Lung (tissue), 12 donors: ENCODE data around the gene ZBTB44. TPM values are rescaled to one million over a fixed set of nuclear protein-coding genes. Genes with fewer than 3 reads are reported as not detected.
"Not testable (repeated sequence)": the region's sequence is repeated elsewhere in the genome, so short reads cannot be mapped to it uniquely, and the experiment has no call there.

Source experiments
- ATAC-seq: fragments of 200-7000 bp; cut with Tn5 transposase; one replicate; pipeline ENCODE4 v1.9.1; 2020; ENCODE audit warnings: moderate number of reproducible peaks; ENCODE audit not compliant: insufficient read depth, low FRiP score
- DNase-seq, 3 donors: peaks; one replicate each; pipeline ENCODE4 v3.0.0-alpha.2; 2013 to 2017
- H3K27ac ChIP-seq, 2 donors: one replicate each; pipeline ENCODE4 v1.5.1; 2013; ENCODE audit warnings: mild to moderate bottlenecking in 2 of 2, moderate library complexity in 2 of 2, control low read depth in 1 of 2, inconsistent platforms in 1 of 2, low read depth in 1 of 2, low read length in 1 of 2
- H3K27me3 ChIP-seq, 3 donors: one replicate each; pipeline ENCODE4 v1.5.1; 2013; ENCODE audit warnings: low read length in 2 of 3; ENCODE audit not compliant: control insufficient read depth in 3 of 3, insufficient read depth in 3 of 3
- H3K36me3 ChIP-seq, 4 donors: one replicate each; pipeline ENCODE4 v1.5.1; 2013; ENCODE audit warnings: low read length in 4 of 4, mild to moderate bottlenecking in 1 of 4, moderate library complexity in 1 of 4; ENCODE audit not compliant: control insufficient read depth in 4 of 4, insufficient read depth in 4 of 4
- H3K4me1 ChIP-seq, 5 donors: one replicate each; pipeline ENCODE4 v1.5.1; 2013; ENCODE audit warnings: low read length in 5 of 5, mild to moderate bottlenecking in 2 of 5, moderate library complexity in 1 of 5; ENCODE audit not compliant: control insufficient read depth in 5 of 5, insufficient read depth in 5 of 5
- H3K4me3 ChIP-seq: one replicate; pipeline ENCODE4 v1.5.1; 2013; ENCODE audit warnings: mild to moderate bottlenecking, control low read depth, moderate library complexity
- H3K9ac ChIP-seq, 2 donors: one replicate each; pipeline ENCODE4 v1.5.1; 2013; ENCODE audit warnings: low read length in 2 of 2, control low read depth in 1 of 2; ENCODE audit not compliant: insufficient read depth in 1 of 2
- H3K9me3 ChIP-seq, 4 donors: one replicate each; pipeline ENCODE4 v1.5.1; 2013; ENCODE audit warnings: low read length in 3 of 4, mild to moderate bottlenecking in 1 of 4, moderate library complexity in 1 of 4; ENCODE audit not compliant: control insufficient read depth in 4 of 4, insufficient read depth in 3 of 4
- CTCF ChIP-seq: IDR thresholded peaks from 2 replicates; pipeline ENCODE4 v1.5.1; 2012; ENCODE audit warnings: mild to moderate bottlenecking; ENCODE audit errors: control extremely low read depth, extremely low read depth
- WGBS, 2 donors: extraction: QIAGEN DNeasy Blood & Tissue Kit; methylation state at CpG; one replicate each; pipeline ENCODE4 v1.1.7; 2013; 5-methylcytosine and 5-hydroxymethylcytosine counted together
- polyA plus RNA-seq, 2 donors: library from polyadenylated mRNA; stranded (reverse); fragments of 200-250 nt; gene quantifications; one replicate each; pipeline ENCODE4 v1.2.1, GENCODE V29; 2013
- total RNA-seq, 2 donors: library from RNA; depleted of rRNA in 1 of 2; stranded (reverse); fragments of >200 nt in 1 of 2; gene quantifications; one replicate each; pipeline ENCODE4 v1.2.1, GENCODE V29; 2014 to 2021
- donor health status: control.
- donor health status: control.
- donor health status: Bipolar disorder and iron deficiency.
- donor health status: healthy.
- donor health status: DM: yes; HTN: yes; CAD: no.

The ZBTB44 gene
- total and polyA plus RNA-seq, 4 donors, result 8.6 to 72.7 (median 20.8) TPM

DNA sequence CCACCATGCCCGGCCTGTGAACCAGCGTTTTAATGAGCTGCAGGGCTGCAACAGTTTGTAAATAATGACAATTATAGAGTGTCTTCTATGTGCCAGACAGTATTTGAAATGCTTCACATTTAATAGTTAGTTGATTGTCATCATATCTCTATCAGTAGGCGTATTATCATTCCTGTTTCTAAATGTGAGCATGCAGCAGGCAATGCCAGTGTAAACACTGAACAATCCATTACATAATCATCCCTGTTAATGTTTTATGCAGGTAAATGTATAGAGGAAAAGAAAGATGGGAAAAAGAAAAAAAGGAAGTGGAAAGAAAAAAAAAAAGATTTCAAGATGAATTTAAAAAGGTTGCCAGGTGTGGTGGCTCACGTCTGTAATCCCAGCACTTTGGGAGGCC is 52.3 kb downstream of the ZBTB44 start:
- peaks cover 5 to 20% (median 6%) of the 10 kb centered on the region in 4 donors for H3K36me3 ChIP-seq
- WGBS, 2 donors, result 83 to 87% methylated on average over 4 of the region's 4 CpGs
- DNase-seq (no peak), ATAC-seq (no peak)
- peaks cover 0 to 3% (median 0%) of the 10 kb centered on the region in 4 donors for H3K9me3 ChIP-seq
- H3K27me3 ChIP-seq, result no peaks in the 10 kb centered on the region
- peaks cover 0 to 14% (median 0%) of the 10 kb centered on the region in 5 donors for H3K4me1 ChIP-seq
- H3K9ac ChIP-seq, result no peak overlapping the region
- TF ChIP-seq CTCF, result no peak
- no peak overlapping the region for H3K4me3 ChIP-seq
- H3K27ac ChIP-seq, result no peak overlapping the region

GRCh38 chr11:130261571-130261970 is 53.1 kb downstream of the ZBTB44 start:
- Histone ChIP-seq H3K4me3 (no peak overlapping the region), H3K4me1 (peaks cover 0 to 14% (median 0%) of the 10 kb centered on the region in 5 donors), H3K27me3 (no peaks in the 10 kb centered on the region), H3K36me3 (peaks cover 5 to 16% (median 6%) of the 10 kb centered on the region in 4 donors), H3K9me3 (peaks cover 0 to 3% (median 0%) of the 10 kb centered on the region in 4 donors), H3K9ac (no peak overlapping the region), H3K27ac (no peak overlapping the region)
- ATAC-seq (no peak), DNase-seq (no peak)
- 88% methylated on average over 5 of the region's 5 CpGs for WGBS, 2 donors
- TF ChIP-seq CTCF, result no peak

DNA sequence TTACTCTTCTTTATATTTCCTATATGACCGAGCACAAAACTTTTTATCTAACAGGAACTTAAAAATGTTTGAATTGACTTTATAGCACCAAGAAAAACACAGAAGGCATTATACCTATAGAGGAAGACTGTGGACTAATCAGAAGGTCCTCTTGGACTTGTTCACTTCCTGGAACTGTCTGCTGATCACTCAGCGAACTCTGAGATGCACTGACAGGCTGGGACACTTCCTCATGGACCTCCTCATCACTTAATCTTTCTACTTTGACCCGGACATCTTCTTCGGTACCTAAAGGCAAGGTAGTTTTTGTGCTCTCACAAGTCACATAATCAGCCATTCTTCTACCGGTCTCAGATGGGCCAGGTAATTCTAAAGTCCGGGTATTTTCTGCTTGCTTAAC is 54.0 kb downstream of the ZBTB44 start:
- DNase-seq (no peak), ATAC-seq (no peak)
- H3K9me3 ChIP-seq, result peaks cover 0 to 3% (median 0%) of the 10 kb centered on the region in 4 donors
- no peak overlapping the region for H3K27ac ChIP-seq
- H3K4me3 ChIP-seq, result no peak overlapping the region
- TF ChIP-seq CTCF, result no peak
- no peak overlapping the region for H3K9ac ChIP-seq
- H3K27me3 ChIP-seq, result no peaks in the 10 kb centered on the region
- H3K4me1 ChIP-seq, result peaks cover 0 to 7% (median 0%) of the 10 kb centered on the region in 5 donors
- peaks cover 6 to 14% (median 6%) of the 10 kb centered on the region in 4 donors for H3K36me3 ChIP-seq
- 91 to 93% methylated on average over 6 of the region's 6 CpGs for WGBS, 2 donors

DNA sequence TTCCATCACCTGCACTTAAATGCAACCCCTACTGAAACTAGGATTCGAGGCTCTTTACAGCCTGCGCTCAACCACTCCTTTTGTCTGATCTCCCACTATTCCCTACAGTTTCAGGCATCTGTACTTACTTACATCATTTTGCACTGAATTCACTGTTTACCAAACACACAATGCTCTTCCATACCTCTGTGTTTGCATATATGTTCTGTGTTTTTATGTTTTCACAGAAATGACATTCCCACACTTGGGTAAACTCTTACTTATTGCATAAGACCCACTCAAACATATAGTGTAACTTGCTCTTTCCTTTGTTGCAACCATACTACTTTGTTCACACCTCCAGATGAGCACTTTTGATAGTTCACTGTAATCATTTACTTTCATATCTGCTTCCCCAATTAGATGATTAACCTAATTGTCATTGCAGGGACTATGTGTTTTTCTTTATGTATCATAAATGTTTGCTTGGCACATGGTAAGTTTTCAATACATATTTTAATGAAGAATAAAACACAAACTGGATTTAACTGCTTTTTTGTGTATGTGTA is 54.6 kb downstream of the ZBTB44 start:
- Histone ChIP-seq H3K27me3 (no peaks in the 10 kb centered on the region), H3K27ac (no peak overlapping the region), H3K9ac (no peak overlapping the region), H3K9me3 (peaks cover 0 to 3% (median 0%) of the 10 kb centered on the region in 4 donors), H3K4me3 (no peak overlapping the region), H3K4me1 (peaks cover 0 to 5% (median 0%) of the 10 kb centered on the region in 5 donors), H3K36me3 (peaks cover 6 to 10% (median 6%) of the 10 kb centered on the region in 4 donors)
- DNase-seq (no peak), ATAC-seq (no peak)
- 91 to 96% methylated on average over 2 of the region's 2 CpGs for WGBS, 2 donors
- no peak for TF ChIP-seq CTCF

DNA sequence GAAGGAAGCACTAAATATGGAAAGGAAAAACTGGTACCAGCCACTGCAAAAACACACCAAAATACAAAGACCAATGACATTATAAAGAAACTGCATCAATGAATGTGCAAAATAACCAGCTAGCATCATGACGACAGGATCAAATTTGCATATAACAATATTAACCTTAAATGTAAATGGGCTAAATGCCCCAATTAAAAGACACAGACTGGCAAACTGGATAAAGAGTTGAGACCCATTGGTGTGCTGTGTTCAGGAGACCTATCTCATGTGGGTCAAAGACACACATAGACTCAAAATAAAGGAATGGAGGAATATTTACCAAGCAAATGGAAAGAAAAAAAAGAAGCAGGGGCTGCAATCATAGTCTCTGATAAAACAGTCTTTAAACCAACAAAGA is 63.0 kb downstream of the ZBTB44 start:
- not testable (repeated sequence) for ATAC-seq, H3K9me3 ChIP-seq, H3K4me3 ChIP-seq, H3K27me3 ChIP-seq, DNase-seq, H3K9ac ChIP-seq, H3K4me1 ChIP-seq, H3K36me3 ChIP-seq, H3K27ac ChIP-seq
- 93 to 97% methylated on average over 1 of the region's 1 CpG for WGBS, 2 donors
